Fibroblast of the conjunctiva (primary cell): ENCODE measurements around the gene CRY1.
"Not testable (repeated sequence)": the region's sequence is repeated elsewhere in the genome, so short reads cannot be mapped to it uniquely, and the experiment has no call there.

Experiments
- DNase-seq: peaks from one replicate; pipeline ENCODE4 v3.0.0-alpha.2; 2010; ENCODE audit warnings: low read depth

CRY1 gene

DNA sequence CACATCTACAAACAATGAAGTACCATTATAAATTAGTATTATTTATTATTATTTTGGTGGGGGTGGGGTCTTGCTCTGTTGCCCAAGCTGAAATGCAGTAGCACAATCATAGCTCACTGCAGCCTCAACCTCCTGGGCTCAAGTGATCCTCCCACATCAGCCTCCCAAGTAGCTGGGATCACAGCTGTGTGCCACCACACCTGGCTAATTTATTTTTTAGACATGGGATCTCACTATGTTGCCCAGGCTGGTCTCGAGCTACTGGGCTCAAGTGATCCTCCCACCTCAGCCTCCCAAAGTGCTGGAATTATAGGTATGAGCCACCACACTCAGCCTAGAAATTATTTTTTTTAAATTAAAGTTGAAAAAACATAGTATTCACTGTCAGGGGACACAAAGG is 15.0 kb upstream of the CRY1 start:
- DNase-seq: not testable (repeated sequence)

DNA sequence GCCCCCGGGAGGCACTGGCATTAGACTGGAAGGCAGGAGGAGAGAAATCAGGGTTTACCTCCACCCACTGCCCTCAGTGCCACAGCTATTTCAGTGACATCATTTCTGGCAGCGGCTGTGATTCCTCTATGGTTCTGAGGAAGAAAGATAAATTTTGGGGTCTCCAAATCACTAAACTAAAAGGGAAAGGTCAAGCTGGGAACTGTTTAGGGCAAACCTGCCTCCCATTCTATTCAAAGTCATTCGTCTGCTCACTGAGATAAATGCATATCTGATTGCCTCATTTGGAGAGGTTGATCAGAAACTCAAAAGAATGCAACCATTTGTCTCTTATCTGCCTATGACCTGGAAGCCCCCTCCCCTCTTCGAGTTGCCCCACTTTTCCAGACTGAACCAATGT is 14.0 kb upstream of the CRY1 start:
- DNase-seq: no peak

DNA sequence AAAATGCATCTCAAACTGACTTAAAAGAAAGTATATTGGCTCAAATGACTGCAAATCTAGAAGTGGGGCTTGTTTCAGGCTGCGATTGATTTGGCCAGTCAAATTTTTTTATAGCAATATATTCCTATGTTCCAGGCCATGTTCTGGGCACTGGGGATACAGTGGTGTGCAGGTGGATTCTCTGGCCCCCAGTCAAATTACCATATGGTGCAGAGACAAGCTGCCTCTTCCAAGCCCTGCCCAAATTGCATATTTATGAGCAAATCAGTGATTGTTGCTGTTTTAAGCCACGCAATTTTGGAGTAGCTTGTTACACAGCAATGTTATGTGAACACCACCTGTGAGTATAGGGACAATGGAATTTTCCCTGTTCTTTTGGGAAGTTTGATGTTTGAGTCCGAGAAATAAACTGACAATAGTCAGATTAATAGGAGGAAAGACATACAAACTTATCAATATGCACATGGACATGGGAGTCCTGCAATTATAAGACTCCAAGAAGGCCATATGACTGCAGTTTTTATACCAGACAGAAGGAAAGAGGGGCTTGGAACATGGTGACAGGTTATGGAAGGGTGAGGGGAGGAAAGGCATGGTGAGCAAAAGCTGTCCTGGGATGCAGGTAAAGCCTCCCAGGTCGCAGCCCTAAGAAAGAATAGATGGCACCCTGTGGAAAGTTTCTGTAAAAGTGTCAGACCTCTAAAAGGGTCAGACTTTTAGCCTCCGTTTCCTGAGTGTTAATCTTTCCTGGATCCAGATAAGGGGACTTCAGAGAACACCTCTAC is 13.1 kb upstream of the CRY1 start:
- no peak for DNase-seq

DNA sequence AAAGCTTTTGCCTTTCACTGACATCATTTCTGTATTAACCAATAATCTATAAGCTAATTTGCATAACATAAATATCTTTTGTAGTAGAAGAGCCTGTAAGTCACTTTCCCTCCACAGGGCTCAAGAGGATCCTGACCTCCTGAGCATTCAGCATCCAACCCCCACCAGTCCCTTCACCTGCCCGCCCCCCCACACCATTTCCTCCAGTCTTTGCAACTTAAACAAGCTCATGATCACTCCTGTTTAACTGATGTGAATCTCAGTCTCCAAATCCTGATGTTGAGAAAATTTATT is 12.0 kb upstream of the CRY1 start:
- no peak for DNase-seq

DNA sequence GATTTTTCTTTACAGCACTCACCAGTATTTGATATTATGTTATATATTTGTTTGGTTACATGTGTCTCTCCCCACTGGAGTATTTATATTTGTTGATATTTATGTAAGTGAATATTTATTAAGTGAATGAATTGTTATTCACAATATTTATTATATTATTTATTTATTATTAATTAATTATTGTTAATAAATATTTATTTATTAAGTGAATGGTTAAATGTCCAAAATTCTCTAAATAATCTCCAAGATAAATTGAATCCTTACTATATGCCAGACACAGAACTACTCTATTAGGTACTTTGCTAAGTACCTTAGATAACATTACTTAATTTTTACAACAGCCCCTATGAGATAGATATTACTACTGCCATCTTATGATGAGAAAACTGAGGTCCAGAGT is 10.2 kb upstream of the CRY1 start:
- DNase-seq: no peak

DNA sequence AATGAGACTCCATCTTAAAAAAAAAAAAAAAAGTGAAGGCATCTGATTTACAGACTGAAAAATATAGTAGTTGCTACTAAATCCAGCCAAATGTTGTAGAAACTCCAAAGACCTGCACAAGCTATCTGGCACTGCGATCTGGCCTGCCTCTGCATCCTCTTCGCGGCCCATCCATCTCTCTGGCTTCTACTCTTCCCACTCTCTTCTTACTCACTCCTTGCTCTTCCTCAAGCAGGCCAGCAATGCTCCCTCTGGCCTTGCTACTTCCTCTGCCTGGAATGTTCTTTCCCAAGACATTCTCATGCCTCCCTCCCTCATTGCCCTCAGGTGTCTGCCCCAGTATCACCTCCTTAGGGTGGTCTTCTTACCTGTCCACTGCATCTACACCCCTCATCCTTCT is 9.7 kb upstream of the CRY1 start:
- no peak for DNase-seq

DNA sequence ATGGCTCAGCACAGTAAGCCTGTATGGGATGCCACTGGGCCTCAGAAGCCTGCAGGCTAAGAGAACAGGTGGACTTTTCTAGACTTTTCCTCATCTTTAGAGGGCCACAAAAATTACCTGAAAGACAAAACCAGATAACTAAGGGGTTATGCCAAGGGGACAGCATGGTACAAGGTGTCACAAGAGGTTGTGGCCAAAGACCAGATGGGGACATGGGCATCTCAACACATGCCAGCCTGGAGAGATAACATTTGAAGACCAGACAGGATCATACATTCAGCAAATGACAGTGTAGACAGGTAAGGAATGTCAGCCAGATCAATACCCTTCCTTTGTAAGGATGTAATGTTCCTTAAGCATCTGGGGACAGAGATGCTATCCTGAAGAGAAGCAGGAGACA is 8.9 kb upstream of the CRY1 start:
- no peak for DNase-seq

DNA sequence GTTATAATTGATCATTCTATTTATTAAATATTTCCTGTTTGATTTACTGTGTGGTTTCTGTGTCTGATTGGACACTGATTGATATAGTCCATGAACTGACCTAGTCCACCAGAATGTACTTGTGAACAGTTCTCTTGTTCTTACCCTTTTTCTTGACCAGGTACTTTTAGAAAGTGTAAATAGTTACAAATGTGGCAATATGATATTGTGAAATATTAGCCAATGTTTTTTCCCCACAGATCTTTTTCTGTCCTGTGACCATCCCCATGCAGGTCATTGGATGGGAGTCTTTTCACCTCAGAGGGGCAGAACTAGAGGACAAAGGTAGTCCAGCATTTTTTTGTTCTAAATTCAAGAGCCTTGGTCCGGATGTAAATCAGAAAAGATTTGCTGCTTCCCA is 8.3 kb upstream of the CRY1 start:
- no peak for DNase-seq

DNA sequence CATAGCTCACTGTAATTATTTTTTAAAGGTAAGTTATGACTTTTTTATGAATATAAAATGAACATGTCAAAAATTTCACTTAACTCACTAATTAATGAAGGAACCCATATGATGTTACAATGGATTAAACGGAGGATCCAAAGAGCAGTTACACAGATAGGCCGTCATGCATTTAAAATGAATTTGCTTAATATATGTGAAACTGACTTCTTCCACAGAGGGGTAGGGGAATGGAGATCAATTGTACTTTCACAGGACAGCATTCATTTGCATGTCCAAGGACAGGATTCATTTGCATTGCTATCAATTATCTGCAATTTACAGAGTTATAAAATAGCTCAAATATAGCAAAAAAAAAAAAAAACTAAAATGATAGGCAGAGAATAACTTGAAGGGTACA is 6.6 kb upstream of the CRY1 start:
- no peak for DNase-seq

DNA sequence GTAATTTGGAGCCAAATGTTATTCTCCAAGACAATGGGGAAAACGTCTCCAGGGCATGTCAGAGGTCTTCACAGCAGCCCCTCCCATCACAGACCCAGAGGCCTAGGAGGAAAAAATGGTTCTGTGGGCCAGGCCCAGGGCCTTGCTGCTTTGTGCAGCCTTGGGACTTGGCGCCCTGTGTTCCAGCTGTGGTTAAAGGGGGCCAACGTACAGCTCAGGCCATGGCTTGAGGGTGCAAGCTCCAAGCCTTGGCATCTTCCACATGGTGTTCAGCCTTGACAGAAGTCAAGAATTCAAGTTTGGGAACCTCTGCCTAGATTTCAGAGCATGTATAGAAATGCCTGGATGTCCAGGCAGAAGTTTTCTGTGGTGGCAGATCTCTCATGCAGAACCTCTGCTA is 3.2 kb upstream of the CRY1 start:
- no peak for DNase-seq

DNA sequence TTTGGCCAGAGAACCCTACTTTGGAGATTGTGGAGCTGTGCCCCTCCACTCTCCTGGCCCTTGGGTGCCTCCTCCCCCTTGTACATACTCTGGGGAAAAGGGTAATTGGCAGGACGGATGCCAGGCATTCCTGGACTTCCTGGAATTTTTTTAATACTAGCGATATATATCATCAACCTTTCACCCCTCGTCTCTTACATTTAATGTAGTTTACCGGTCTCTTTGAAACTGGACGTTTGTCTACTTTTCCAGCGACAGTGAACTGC is 767 bp upstream of the CRY1 start:
- DNase-seq: no peak

DNA sequence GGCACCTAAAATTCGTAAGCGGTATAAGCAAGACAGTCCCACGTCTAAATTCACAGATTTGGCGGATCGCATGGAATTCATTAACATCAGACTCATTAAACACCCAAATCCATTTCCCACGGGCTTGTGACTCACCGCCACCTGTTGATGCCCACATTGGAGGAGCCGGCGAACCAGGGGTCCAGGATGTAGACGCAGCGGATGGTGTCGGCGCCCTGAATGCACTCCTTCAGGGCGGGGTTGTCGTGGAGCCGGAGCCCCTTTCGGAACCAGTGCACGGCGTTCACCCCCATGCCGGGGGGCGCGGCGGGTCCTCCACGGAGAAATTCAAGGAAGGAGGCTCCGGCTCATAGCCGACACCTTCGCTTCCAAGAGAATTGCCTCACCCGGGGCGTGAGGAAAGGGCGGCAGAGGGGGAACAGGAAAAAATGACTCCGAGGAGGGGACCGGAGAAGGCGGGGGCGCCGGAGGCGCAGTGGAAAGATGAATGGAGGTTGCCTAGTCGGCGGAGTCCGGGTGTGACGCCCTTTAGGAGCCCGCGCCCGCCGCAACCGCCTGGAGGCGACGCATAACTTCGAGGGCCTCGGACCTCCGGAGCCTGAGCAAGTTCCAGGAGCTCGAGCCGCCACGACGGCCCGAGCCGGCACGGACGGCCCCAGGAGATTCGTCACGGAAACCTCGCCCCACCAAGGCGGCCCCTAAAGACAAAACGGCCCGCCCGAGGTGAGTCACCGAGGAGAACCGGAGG is 506 bp downstream of the CRY1 start:
- no peak for DNase-seq

DNA sequence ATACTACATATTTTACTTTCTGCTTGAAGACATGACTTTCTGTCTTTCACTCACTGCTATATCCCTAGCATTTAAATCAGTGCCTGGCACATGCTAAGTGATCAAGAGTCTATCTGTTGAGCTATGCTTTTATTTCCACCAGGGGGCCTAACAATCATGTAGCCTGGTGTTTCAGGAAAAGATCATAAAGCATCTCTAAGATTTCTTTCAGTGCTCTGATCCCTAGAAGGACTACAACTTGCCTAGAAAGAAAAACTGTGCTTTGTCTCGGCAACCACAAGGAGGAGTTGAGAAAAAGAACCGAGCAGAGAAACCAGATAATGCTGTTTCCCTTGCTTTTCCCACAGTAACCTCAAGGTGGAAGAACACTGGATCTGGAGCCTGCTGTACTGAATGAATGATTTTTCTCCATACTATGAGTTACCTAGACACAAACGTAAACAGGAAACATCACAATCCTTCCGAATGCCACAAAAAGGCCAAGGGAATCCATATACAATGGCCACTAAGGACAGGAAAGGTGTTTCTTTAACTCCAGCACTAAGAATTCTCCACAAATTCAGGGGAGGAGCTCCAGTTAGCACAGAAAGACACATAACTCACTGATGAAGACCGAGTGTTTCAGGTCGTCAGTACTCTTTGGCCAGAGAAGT is 1.2 kb downstream of the CRY1 start:
- peak; percentile 93 for DNase-seq

DNA sequence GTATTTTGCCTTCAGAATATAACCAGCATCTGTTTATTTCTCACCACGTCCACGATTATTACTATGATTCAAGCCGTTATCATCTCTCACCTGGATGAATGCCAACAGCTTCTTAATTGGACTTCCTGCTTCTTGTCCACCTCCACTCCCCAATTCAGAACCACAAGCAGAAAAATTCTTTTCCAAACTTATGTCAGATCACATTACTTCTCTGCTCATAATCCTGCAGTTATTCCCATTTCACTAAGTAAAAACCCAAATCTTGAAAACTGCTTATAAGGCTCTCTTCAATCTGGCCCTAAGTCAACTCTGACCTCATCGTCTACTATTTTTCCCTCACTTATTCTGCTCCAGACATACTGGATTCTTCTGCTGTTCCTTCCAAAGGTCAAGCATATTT is 2.0 kb downstream of the CRY1 start:
- DNase-seq: no peak

DNA sequence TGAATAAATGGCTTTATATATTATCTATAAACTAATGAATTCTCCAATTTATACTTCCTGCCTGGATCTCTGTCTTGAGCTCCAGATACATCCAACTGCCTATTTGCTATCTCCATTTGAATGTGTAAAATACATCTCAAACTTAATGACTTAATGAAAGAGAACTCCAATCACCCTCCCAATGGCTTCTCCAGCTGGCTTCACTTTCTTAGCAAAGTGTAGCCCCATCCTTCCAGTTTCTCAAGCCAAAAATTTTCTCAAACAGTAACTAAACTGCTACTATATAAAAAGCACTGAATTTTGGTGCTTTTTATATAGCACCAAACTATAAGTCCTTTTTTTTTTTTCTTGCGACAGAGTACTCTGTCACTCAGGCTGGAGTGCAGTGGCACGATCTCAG is 2.6 kb downstream of the CRY1 start:
- no peak for DNase-seq

DNA sequence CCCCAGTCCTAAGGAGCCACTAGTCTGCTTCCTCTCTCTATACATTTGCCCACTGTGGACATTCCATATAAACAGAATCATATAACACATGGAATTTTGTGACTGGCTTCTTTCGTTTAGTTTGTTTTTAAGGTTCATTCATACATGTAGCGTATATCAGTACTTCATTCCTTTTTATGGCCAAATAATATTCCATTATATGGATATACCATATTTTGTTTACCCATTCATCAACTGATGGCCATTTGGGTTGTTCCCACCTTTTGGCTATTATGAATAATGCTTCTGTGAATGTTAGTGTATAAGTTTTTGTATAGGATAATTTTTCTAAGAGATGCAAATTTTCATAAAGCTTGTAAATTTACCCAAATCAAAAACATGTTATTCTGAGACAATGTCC is 4.4 kb downstream of the CRY1 start:
- DNase-seq: no peak

DNA sequence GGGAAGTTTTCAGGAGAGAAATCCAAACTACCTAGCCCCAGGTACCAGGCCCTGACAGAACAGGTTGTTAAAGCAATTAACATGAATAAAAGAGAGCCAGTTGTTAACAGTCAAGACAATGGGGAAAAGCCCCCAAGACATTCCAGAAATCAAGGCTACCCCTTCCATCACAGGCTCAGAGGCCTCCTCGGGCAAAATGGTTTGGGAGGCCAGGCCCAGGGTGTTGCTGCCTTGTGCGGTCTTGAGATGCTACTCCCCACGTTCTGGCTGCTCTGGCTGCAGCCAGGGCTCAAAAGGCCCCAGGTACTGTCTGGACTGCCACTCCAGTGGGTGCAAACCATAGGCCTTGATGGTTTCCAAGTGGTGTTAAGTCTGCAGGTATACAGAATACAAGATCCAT is 7.0 kb downstream of the CRY1 start:
- DNase-seq: no peak

DNA sequence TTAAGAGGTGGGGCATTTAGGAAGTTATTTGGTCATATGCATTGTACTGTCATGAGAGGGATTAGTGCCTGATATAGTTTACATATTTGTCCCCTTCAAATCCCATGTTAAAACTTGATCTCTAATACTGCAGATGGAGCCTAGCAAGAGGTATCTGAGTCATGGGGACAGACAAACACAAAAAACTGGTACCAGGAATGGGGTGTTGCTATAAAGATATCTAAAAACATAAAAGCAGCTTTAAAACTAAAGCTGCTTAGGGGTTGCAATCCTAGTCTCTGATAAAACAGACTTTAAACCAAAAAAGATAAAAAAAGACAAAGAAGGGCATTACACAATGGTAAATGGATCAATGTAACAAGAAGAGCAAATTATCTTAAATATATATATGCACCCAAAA is 11.6 kb downstream of the CRY1 start:
- no peak for DNase-seq

DNA sequence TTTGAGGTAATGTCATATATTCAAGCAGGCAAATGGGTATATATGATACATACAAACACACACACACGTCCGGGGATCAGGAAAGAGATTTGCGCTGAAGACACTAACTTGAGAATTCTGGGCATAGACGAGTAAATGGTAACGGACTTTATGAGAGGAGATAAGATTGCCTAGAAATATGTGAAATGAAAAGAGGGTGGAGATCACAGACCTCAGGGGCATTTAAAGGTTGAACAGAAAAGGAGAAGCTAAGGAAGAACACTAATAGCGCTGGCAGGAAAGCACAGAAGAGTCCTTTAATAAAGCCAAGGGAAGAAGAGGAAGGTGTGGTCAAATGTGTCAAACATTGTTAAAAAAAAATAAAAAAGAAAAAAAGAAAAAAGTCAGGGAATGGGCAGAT is 13.1 kb downstream of the CRY1 start:
- no peak for DNase-seq

DNA sequence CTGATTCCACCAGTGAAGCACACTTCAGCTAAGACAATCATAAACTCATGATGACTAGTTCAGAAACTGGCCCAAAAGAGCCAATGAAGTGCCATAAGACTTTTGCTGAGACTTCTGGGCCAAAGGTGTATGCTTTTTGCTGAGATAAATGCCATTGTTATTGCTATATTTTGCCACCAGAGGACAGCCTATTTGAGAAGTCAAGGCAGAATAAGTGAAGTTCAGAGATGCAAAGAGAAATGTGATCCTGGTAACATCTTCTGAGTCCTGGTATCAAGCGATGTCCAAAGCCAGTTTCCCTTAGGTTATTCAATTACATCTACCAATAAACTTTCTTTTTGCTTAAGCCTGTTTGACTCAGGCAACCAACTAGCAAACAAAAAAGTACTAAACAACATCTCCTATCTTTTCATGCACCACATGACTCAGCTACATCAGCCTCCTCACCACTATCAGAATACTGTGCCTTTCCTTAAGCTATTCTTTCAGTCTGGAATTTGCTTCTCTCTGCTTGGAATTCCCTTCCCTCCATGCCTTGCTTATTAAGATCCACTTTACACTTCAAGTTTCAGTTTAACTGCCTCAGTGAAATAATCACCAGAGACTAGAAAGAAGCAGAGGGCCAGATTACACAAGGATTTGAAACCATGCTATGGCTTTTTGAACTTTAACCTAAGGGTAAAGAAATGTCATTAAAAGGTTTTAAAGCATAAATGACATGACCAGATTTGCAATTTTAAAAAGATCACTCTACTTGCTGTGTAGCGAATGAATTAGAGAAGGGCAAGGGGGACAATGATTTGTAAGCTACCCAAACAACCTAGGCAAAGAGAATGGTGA is 14.0 kb downstream of the CRY1 start:
- DNase-seq: no peak

DNA sequence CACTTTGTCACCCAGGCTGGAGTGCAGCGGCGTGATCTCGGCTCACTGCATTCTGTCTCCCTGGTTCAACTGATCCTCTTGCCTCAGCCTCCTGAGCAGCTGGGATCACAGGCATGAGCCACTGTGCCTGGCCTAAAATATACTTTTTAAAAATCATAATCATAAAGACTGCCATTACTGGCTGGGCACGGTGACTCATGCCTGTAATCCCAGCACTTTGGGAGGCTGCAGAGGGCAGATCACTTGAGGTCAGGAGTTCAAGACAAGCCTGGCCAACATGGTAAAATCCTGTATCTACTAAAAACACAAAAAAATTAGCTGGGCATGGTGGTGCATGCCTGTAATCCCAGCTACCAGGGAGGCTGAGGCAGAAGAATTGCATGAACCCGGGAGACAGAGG is 20.1 kb downstream of the CRY1 start:
- not testable (repeated sequence) for DNase-seq

DNA sequence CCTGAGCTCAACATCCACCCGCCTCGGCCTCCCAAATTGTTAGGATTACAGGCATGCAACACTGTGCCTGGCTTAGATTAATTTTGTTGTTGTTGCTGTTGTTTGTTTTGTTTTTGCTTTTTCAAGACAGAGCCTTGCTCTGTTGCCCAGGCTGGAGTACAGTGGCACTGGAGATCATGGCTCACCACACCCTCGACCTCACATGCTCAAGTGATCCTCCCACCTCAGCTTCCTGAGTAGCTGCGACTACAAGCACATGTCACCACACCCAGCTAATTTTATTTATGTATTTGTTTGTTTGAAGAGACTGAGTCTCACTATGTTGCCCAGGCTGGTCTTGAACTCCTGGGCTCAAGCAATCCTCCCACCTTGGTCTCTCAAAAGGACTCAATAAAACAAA is 26.7 kb downstream of the CRY1 start:
- no peak for DNase-seq

DNA sequence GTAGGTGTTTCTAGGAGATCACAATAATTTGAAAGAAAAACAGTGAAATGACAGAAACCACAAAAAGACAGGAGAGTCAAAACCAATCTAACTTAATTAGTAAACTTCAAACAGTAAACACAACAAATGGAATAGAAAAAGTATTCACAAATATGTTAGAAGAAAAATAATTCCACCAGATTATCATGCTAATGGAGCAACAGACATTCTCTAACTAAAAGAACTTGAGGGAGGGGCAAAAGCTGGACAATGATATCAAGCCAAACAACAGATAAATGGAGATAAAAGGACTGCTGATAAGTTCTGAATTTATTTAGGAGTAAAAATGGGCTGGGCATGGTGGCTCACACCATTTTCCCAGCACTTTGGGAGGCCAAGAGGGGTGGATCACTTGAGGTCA is 28.7 kb downstream of the CRY1 start:
- no peak for DNase-seq
